ENCODE data around the gene RERE.

Gene RERE

GRCh38 chr1:8563944-8564537 is 253.4 kb downstream of the RERE start:
- no peak for DNase-seq

DNA sequence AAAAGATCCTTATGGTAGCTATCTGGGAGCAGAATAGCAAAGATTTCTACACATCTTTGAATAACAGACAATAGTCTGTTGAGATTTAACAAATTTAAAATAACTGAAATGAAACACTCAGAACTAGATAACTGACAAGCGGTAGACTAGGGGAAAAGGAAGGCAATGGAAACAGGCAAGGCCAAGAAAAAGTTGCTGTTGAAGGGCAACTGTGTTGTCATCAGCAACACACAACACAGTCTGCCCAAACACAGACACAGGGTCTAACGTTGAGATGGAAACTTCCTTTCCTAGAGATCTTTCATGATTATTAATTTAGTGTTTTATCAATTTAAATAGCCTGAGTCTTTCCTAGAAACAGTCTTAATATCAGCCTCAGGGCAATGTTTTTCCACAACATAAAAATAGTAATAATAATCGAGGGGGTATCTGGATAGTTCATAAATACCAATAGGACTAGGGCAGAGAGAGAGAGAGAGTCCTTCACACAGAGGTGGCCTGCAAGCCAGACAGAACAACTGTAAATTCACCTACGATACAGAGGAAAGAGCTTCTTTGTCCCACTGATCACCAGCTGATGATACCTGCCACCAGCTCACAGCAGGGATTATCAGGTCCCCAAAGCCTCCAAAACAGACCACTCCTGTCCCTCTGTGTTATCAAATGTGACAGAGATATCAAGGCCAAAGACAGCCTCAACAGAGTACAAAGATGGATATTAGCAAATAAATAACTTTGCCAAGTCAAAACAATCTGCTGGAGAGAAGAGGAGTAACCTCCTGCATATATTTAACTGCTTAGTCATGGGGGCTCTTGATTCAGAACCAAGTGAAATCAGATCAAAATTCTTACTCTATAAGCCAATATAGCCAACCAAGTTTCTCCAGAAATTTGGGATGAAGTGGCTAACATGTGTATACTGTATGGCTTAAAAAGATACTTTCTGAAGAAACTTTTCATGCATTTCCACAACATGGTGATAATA is 254.3 kb downstream of the RERE start:
- no peak for DNase-seq

DNA sequence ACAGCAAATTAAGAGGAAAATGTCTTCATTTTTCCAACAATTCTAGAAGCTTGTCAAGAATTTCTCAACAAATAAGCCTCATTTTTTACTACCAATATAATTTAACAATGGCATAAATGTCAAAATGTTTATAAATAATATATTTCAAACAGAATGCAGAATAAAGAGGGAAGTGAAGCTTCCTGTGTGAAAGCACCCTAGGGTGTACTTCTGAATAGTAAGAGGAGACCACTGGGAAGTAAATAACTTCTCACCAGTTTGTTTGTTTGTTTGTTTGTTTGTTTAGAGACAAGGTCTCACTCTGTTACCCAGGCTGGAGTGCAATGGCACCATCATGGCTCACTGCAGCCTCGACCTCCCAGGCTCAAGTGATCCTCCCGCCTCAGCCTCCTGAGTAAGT is 255.2 kb downstream of the RERE start:
- no peak for DNase-seq

DNA sequence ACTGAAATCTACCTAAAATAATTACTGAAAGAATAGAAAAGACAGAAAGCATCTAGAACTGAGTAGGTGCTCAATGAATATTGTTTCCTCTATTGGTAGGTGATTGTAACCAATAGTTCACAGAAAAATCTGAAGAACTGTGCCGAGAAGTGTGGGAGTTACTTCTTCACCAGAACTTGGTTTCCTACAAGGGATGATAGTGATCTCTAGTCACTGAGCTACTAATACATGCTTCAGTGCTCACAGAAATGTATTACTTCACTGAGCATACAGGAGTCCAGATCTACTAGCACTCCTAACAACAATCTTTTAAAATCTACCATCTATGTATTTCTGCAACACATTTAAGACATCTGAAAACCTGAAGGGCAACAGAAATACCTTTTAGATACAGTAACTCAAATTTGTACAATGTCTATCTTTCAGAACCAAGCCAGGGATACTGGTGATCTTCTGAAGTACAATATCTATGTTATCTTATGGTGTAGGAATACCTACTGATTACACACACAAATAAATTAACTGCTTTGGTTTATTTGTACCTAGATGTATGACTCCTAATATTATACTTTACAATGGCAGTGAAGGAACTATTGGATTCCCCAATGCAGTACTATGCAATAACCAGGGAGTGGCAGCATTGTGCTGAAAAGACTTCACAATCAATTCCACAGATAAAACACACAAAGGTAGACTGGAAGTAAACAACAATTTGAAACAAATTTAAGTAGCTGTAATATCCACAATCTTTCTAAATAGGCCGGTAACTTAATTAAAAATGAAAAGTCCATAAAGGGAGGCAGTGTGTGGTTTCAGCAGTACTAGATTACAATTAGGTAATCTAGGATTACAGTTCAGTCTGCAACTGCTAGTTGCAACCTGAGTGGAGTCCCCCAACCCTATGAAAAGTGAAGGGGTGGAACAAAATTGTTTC is 256.6 kb downstream of the RERE start:
- peak; percentile 39 for DNase-seq

DNA sequence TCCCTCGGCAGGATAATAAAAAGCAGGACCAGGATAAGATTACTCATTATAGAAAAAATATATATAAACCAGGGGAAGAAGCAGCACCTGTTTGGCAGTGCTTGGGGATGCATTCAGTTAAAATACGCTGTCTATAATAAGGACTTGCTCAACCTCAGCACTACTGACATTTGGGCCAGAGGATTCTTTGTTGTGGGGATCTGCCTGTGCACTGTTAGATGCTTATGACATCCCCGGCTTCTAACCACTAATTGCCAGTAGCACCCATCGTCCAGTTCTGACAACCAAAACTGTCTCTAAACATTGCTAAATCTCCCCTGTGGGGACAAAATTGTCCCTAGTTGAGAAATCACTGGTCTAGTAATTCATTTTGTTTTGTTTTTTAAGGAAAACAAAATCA is 257.4 kb downstream of the RERE start:
- DNase-seq = no peak

GRCh38 chr1:8555582-8555981 is 261.9 kb downstream of the RERE start:
- no peak for DNase-seq

DNA sequence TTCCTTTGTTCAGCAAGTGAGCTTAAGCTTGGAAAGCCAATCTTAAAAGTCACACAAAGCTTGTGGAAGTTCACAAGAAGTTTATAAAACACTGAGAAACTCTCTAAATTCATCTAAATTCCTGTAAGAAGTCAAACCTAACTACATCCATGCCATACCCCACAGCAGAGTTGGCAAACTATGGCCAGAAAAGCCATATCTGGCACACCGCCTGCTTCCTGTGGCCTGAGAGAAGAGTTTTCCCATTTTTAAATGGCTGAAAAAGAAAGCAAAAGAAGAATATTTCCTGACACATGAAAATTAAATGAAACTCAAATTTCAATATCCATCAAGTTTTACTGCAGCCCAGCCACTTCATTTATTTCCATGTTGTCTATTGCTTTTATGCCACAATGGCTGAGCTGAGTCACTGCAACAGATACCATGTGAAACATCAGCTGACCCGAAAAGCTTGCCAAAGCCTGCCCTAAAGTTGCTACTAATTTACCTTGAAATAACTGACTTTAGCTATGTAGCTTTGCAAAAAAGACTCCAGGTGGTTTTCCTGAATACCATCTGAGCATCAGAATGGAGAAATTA is 262.4 kb downstream of the RERE start:
- no peak for DNase-seq

DNA sequence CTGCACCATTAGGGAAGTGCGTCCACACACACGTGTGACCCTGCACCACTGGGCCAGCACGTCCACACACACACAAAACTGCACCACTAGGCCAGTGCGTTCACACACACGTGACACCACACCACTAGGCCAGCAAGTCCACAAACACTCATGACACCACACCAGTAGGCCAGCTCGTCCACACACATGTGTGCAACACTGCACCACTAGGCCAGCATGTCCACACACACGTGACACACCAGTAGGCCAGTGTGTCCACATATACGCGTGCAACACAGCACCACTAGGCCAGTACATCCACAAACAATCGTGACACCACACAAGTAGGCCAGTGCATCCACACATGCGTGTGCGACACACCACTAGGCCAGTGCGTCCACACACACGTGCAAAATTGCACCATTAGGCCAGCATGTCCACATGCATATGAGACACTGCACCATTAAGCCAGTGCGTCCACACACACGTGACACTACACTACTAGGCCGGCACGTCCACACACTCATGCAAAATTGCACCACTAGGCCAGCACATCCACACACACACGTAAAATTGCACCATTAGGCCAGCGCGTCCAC is 264.5 kb downstream of the RERE start:
- no peak for DNase-seq

DNA sequence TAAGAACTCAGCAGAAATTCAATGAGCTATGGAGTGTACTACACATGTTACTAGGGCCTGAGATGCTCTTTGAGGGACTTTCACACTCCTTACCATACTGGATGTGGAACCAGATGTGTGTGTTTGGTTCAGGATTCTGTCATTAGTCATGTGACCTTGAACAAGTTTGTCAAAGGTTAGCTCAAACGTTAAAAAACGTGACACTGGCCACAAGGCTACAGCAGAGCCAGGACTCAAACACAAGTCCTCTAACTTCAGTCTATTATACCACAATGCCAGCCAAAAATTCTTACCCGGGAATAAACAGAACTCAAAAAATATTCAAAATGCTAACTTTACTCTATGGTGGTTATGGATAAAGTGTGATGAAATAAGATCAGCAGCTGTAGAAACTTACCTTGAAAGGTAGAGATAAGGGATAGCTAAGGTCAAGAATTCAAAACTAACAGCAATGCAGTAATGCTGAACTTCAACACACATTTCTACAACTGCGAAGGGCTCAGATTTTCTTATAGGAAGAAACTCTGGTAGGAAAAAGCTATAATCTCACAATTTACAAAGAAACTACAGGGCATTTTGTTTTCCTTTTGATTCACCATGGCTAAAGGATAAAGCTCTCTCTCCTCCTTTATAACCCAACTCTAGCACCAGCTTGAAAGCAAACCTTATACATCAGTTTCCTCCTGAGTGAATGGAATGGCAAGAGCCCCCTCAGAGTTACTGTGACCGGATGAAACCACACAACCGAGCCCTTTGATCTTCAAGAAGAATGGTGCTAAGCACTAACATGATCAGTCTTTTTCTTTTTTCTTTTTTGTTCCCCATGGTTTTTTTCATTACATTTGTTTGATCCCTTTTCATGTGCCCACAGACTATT is 265.6 kb downstream of the RERE start:
- DNase-seq = no peak

GRCh38 chr1:8551057-8551456 is 266.4 kb downstream of the RERE start:
- DNase-seq = no peak

GRCh38 chr1:8547791-8548190 is 269.6 kb downstream of the RERE start:
- no peak for DNase-seq

DNA sequence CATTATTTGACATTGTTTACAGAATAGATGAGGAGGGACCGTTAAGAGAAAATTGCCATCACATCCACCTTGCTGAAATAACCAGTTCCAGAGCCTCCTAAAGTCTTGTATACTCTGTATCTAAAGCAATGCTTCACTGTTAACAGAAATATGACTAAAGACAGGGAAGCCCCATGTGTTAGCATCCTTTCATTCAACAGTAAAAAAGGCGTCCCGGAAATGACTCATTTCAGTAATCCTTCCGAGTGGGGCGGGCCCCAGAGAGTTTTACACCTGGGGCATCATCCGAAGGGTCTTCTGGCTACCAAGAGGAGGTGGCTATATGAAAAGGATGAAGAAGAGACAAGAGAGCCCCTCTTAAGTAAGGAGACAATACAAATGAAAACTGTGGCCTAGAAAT is 272.4 kb downstream of the RERE start:
- no peak for DNase-seq

- no peak for DNase-seq
Measured at GRCh38 chr1:8544644-8545043, 272.8 kb downstream of the RERE start.

DNA sequence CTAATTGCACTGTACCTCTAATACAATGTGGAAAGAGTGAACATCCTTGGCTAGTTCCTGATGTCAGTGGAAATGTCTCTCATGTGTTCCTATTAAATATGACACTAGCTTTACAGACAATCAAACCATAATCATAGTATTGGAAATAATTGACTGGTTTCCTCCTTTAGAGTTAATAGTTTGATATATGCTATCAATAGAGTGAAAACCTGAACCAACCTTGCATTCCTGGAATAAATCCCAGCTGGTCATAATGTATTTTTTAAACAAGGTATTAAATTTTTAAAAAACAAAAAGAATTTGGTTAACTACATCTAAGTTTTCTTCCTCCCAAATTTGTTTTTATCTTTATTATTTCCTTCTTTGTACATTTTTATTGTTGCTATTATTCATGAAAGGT is 273.5 kb downstream of the RERE start:
- no peak for DNase-seq

GRCh38 chr1:8541961-8542521 is 275.4 kb downstream of the RERE start:
- no peak for DNase-seq

GRCh38 chr1:8540971-8541370 is 276.5 kb downstream of the RERE start:
- no peak for DNase-seq

DNA sequence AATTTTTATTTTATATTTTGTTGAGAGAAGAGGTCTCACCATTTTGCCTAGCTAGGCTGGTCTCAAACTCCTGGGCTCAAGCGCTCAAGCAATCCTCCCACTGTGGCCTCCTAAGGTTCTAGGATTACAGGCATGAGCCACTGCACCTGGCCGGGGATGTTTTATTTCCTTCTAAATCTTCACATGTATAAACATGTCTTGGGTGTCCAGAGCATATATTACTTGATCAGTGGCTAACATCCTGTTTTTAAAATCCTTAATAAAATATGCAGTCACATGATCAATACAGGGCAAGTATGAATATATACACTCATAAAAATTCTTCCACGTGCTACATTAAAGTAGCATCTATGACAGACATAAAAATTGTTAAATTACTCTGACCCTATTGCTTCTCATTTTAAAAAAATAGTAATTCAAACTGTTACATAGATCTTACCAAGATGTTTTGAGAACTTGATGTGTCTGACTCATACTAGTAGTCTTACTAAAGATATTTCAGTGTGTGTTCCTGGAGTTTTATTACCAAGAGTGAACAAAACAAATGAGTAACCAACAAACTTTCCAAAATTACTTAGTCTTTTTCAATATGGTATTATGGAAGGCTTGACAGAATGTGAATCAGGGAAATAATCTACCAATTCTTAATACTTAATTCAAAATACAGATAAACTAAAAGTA is 277.0 kb downstream of the RERE start:
- DNase-seq = no peak

- DNase-seq = no peak
Measured at GRCh38 chr1:8539683-8540082, 277.8 kb downstream of the RERE start.

DNA sequence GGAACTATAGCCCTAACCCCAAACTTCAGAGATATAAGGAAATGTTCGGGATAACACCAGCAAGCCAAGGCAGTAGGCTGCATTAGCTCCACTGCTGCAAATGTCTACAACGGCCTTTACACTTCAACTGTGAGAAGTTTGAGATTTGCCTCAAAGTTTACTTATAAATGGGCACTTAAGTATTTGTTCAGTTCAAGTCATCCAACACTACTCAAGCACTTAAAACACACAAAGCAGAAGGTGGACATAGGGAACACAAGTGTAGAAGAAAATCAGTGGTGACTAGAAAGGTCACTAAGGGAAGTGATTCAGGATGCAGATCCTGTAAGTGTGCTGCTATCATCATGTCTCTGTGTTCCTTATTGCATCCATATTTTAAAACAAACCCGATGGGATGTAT is 278.9 kb downstream of the RERE start:
- no peak for DNase-seq

GRCh38 chr1:8537991-8538390 is 279.4 kb downstream of the RERE start:
- no peak for DNase-seq

- DNase-seq = no peak
Measured at GRCh38 chr1:8536515-8536914, 280.9 kb downstream of the RERE start.
